Endothelial cell of umbilical vein (primary cell): ENCODE data around the gene P3H1. TPM values are rescaled to one million over a fixed set of nuclear protein-coding genes. Genes with fewer than 3 reads are reported as not detected.

Experiments
- BruUV-seq: library from RNA; stranded (reverse); fragments of 400-500 nt; replicated peaks from 2 replicates; lab custom pipeline; 2021; lab: Mats Ljungman, UMichigan
- CTCF ChIA-PET: fragments of 300-600, 350-600 bp; sonication (Branson Sonifier 250); formaldehyde crosslinking; loops from one replicate; lab custom pipeline; 2021; ENCODE audit warnings: antibody characterized with exemption, inconsistent platforms; lab: Charles Lee
- POLR2A ChIA-PET: fragments of 300-600, 350-600 bp; sonication (Branson Sonifier 250); formaldehyde crosslinking; loops from one replicate; lab custom pipeline; 2021; ENCODE audit warnings: antibody characterized with exemption, inconsistent platforms; lab: Charles Lee
- DNase-seq: peaks from one replicate; pipeline ENCODE4 v3.0.0-alpha.2; 2011; ENCODE audit warnings: low read depth, low spot score
- FAIRE-seq: peaks from 2 replicates; lab custom pipeline; 2011; peaks lifted over from hg19 to GRCh38; lab: Jason Lieb, UNC
- H2AFZ ChIP-seq: 2 replicates; pipeline ENCODE4 v1.6.0; 2012; ENCODE audit warnings: low read depth, low read length, control low read depth, inconsistent platforms
- H3K27ac ChIP-seq: 2 replicates; pipeline ENCODE4 v1.5.1; 2011; ENCODE audit warnings: low read depth, mild to moderate bottlenecking, control low read depth, low read length, moderate library complexity; ENCODE audit not compliant: insufficient read depth
- H3K27me3 ChIP-seq, 2 experiments: 2 replicates each; pipeline versions ENCODE4 v1.6.0 to v1.6.1; 2011; ENCODE audit warnings: low read length in 2 of 2, mixed read lengths in 1 of 2; ENCODE audit not compliant: control insufficient read depth in 2 of 2, insufficient read depth in 2 of 2
- H3K36me3 ChIP-seq, 2 experiments: 2 replicates in 1 of 2; 3 replicates in 1 of 2; pipeline ENCODE4 v1.5.1; 2011; ENCODE audit warnings: low read length in 2 of 2, mild to moderate bottlenecking in 1 of 2, moderate library complexity in 1 of 2; ENCODE audit not compliant: control insufficient read depth in 2 of 2, insufficient read depth in 2 of 2; ENCODE audit errors: extremely low read depth in 1 of 2
- H3K4me1 ChIP-seq: 3 replicates; pipeline ENCODE4 v1.5.1; 2011; ENCODE audit warnings: mild to moderate bottlenecking, low read length; ENCODE audit not compliant: control insufficient read depth, insufficient read depth; ENCODE audit errors: extremely low read depth
- H3K4me2 ChIP-seq: 2 replicates; pipeline ENCODE4 v1.6.1; 2011; ENCODE audit warnings: low read length, control low read depth, mixed read lengths; ENCODE audit not compliant: insufficient read depth
- H3K4me3 ChIP-seq, 3 experiments: fragments of 200-600 bp in 1 of 3; sonication (generic), shearing (Covaris generic) in 1 of 3; replicated peaks in 1 of 3; 2 replicates each; pipeline ENCODE4 v1.5.1; 2011 to 2016; ENCODE audit warnings: control low read depth in 3 of 3, low read length in 3 of 3, mild to moderate bottlenecking in 2 of 3, inconsistent platforms in 1 of 3, low read depth in 1 of 3, moderate library complexity in 1 of 3; ENCODE audit not compliant: insufficient read depth in 1 of 3
- H3K79me2 ChIP-seq: 2 replicates; pipeline ENCODE4 v1.6.0; 2012; ENCODE audit warnings: low read length, inconsistent platforms; ENCODE audit not compliant: control insufficient read depth, insufficient read depth
- H3K9ac ChIP-seq: replicated peaks from 2 replicates; pipeline ENCODE3; 2011; ENCODE audit warnings: low read length, control low read depth; ENCODE audit not compliant: insufficient read depth; ENCODE audit errors: extremely low read depth
- H3K9me1 ChIP-seq: replicated peaks from 3 replicates; pipeline ENCODE4 v1.6.0; 2011; ENCODE audit warnings: mild to moderate bottlenecking, low read length; ENCODE audit not compliant: control insufficient read depth, insufficient read depth; ENCODE audit errors: extremely low read depth
- H3K9me3 ChIP-seq: replicated peaks from 2 replicates; pipeline ENCODE4 v1.5.1; 2012; ENCODE audit warnings: low read length, inconsistent platforms; ENCODE audit not compliant: control insufficient read depth, insufficient read depth
- H4K20me1 ChIP-seq: replicated peaks from 2 replicates; pipeline ENCODE3; 2011; ENCODE audit warnings: mild to moderate bottlenecking, low read length; ENCODE audit not compliant: control insufficient read depth, insufficient read depth; ENCODE audit errors: extremely low read depth
- CTCF ChIP-seq, 2 donors: IDR thresholded peaks; 1 replicate in 1 of 2; 2 replicates in 1 of 2; pipeline ENCODE4 v1.5.1; 2011; ENCODE audit warnings: low read length in 2 of 2, mild to moderate bottlenecking in 2 of 2, moderate library complexity in 2 of 2, control low read depth in 1 of 2, inconsistent platforms in 1 of 2, low read depth in 1 of 2; ENCODE audit not compliant: insufficient read depth in 1 of 2; ENCODE audit errors: extremely low read depth in 1 of 2
- EZH2 ChIP-seq: IDR thresholded peaks from 2 replicates; pipeline ENCODE4 v1.6.1; 2012; ENCODE audit warnings: borderline replicate concordance, low read depth, mild to moderate bottlenecking, moderate library complexity, low read length, inconsistent platforms; ENCODE audit not compliant: severe bottlenecking
- FOS ChIP-seq: IDR thresholded peaks from 2 replicates; pipeline ENCODE4 v1.6.1; 2011; ENCODE audit warnings: mild to moderate bottlenecking, low read length, moderate library complexity, borderline replicate concordance; ENCODE audit not compliant: insufficient read depth
- GATA2 ChIP-seq: IDR thresholded peaks from 2 replicates; pipeline ENCODE4 v1.7.0; 2011; ENCODE audit warnings: low read depth, mild to moderate bottlenecking, moderate library complexity, mixed read lengths, low read length; ENCODE audit not compliant: insufficient read length, insufficient read depth
- JUN ChIP-seq: IDR thresholded peaks from 2 replicates; pipeline ENCODE4 v1.6.1; 2011; ENCODE audit warnings: borderline replicate concordance, low read depth; ENCODE audit not compliant: insufficient read length, insufficient read depth
- MAX ChIP-seq: IDR thresholded peaks from 2 replicates; pipeline ENCODE4 v1.6.1; 2011; ENCODE audit not compliant: insufficient read depth, insufficient read length
- MYC ChIP-seq: IDR thresholded peaks from one replicate; pipeline ENCODE4 v1.6.1; 2011; ENCODE audit warnings: mild to moderate bottlenecking, low read depth, low read length
- POLR2A ChIP-seq: IDR thresholded peaks from 2 replicates; pipeline ENCODE4 v1.6.1; 2012; ENCODE audit warnings: low read depth, mild to moderate bottlenecking, control low read depth, low read length
- POLR2AphosphoS5 ChIP-seq: IDR thresholded peaks from 2 replicates; pipeline ENCODE4 v1.6.1; 2012; ENCODE audit warnings: low read depth, mild to moderate bottlenecking, control low read depth, low read length, moderate library complexity; ENCODE audit not compliant: insufficient read depth
- dilution Hi-C: fragments of 300-500 bp; cut with MboI; formaldehyde crosslinking; loops from one replicate; pipeline ENCODE4 v1.15.0; 2019; ENCODE audit warnings: low sequenced_read_pairs; ENCODE audit not compliant: extremely low pct_ligation_motif_present
- intact Hi-C: fragments of 100-400 bp; cut with micrococcal nuclease; formaldehyde crosslinking; loops from one replicate; pipeline ENCODE4 v1.10.0; 2022
- polyA plus RNA-seq, 4 experiments: library from polyadenylated mRNA; depleted of rRNA in 3 of 4; stranded (reverse) in 3 of 4; unstranded in 1 of 4; fragments of >200 nt; gene quantifications; 2 replicates each; pipeline versions ENCODE4 v1.2.1 to v1.2.3, GENCODE V29; 2011 to 2012; ENCODE audit warnings: missing spikeins in 1 of 4
- total RNA-seq: library from RNA; stranded (reverse); gene quantifications from 2 replicates; pipeline ENCODE4 v1.2.3, GENCODE V29; 2021

Gene P3H1
- total and polyA plus RNA-seq, 2 donors (not counting 3 experiments of a cell fraction or from before 2014, with no cell fraction given) = 136 to 194 TPM

- Histone ChIP-seq H3K4me3 (no peak overlapping the region), H3K79me2 (peaks cover 41% of the 10 kb centered on the region), H2AFZ (no peak overlapping the region), H3K9me1 (no peaks in the 10 kb centered on the region), H3K4me2 (no peak overlapping the region), H3K36me3 (peaks cover 0 to 27% of the 10 kb centered on the region in 2 experiments), H3K27ac (no peak overlapping the region), H3K4me1 (peaks cover 13% of the 10 kb centered on the region), H3K27me3 (no peaks in the 10 kb centered on the region), H4K20me1 (no peaks in the 10 kb centered on the region), H3K9ac (no peak overlapping the region), H3K9me3 (no peaks in the 10 kb centered on the region)
- DNase-seq = no peak
- POLR2A ChIA-PET = no interaction called here
- intact Hi-C loops (no loop called here), dilution Hi-C loops (no loop called here)
- TF ChIP-seq FOS (no peak), MYC (no peak), EZH2 (no peak), MAX (no peak), POLR2A (no peak), GATA2 (no peak), JUN (no peak), CTCF (IDR thresholded peaks at IDR 0.05; ENCODE audit: extremely low read depth in 1 of 2, insufficient read depth in 1 of 2, low read depth in 1 of 2, low read length in 2 of 2) (no peak), POLR2AphosphoS5 (no peak)
- CTCF ChIA-PET = interaction anchor here (1.3 kb wide), 1 partner anchor 132 kb away, joined by 4 read pairs; no protein-coding TSS in a partner anchor
- FAIRE-seq = no peak
- no TSS peak for BruUV-seq
Measured at GRCh38 chr1:42761567-42761966, 5.3 kb downstream of the P3H1 start.
